H1 (cell line): ENCODE data around the gene ZMIZ1. TPM values are rescaled to one million over a fixed set of nuclear protein-coding genes. Genes with fewer than 3 reads are reported as not detected.

ENCODE experiments used
- CTCF ChIA-PET: fragments of 300-600 bp; sonication (Branson Sonifier 250); formaldehyde crosslinking; loops from one replicate; lab custom pipeline; 2021; ENCODE audit not compliant: partially characterized antibody; lab: Charles Lee
- POLR2A ChIA-PET: fragments of 300-600 bp; sonication (Branson Sonifier 250); formaldehyde crosslinking; loops from one replicate; lab custom pipeline; 2021; ENCODE audit warnings: inconsistent platforms; ENCODE audit not compliant: partially characterized antibody; lab: Charles Lee
- DNase-seq, 2 experiments: peaks; one replicate each; pipeline versions ENCODE4 v3.0.0 to v3.0.0-alpha.2; 2010 to 2022; ENCODE audit warnings: low spot score in 2 of 2, low read depth in 1 of 2, mixed read lengths in 1 of 2
- FAIRE-seq: peaks from 2 replicates; lab custom pipeline; 2011; peaks lifted over from hg19 to GRCh38; lab: Jason Lieb, UNC
- H2AFZ ChIP-seq: 2 replicates; pipeline ENCODE4 v1.8.1; 2012; ENCODE audit warnings: low read length, inconsistent platforms
- H2AK5ac ChIP-seq: 2 replicates; pipeline ENCODE4 v1.6.1; 2013; ENCODE audit warnings: low read depth, low read length
- H2BK120ac ChIP-seq: replicated peaks from 2 replicates; pipeline ENCODE3; 2013; ENCODE audit warnings: low read depth, low read length, inconsistent platforms
- H2BK12ac ChIP-seq: 2 replicates; pipeline ENCODE4 v1.6.1; 2013; ENCODE audit warnings: low read depth, low read length
- H2BK15ac ChIP-seq: 2 replicates; pipeline ENCODE4 v1.6.1; 2013; ENCODE audit warnings: low read length
- H2BK20ac ChIP-seq: 2 replicates; pipeline ENCODE4 v1.6.1; 2013; ENCODE audit warnings: low read length
- H2BK5ac ChIP-seq: 2 replicates; pipeline ENCODE4 v1.6.1; 2013; ENCODE audit warnings: low read depth, low read length
- H3K14ac ChIP-seq: 2 replicates; pipeline ENCODE4 v1.6.1; 2013; ENCODE audit warnings: inconsistent platforms; ENCODE audit not compliant: insufficient read length
- H3K18ac ChIP-seq: 2 replicates; pipeline ENCODE4 v1.6.1; 2013; ENCODE audit warnings: low read length; ENCODE audit errors: extremely low read depth
- H3K23ac ChIP-seq: 2 replicates; pipeline ENCODE4 v1.6.1; 2013; ENCODE audit warnings: inconsistent platforms; ENCODE audit not compliant: insufficient read length
- H3K23me2 ChIP-seq: 2 replicates; pipeline ENCODE4 v1.6.1; 2013; ENCODE audit warnings: low read depth, low read length
- H3K27ac ChIP-seq: 2 replicates; pipeline ENCODE4 v1.6.1; 2011; ENCODE audit warnings: low read depth, low read length, inconsistent platforms
- H3K27me3 ChIP-seq, 4 experiments: replicated peaks in 1 of 4; 1 replicate in 1 of 4; 2 replicates in 3 of 4; pipeline versions ENCODE4 v1.6.1 to v1.8.1; 2011 to 2013; ENCODE audit warnings: low read length in 3 of 4, mild to moderate bottlenecking in 3 of 4, inconsistent platforms in 2 of 4, mixed read lengths in 2 of 4, moderate library complexity in 1 of 4; ENCODE audit not compliant: control insufficient read depth in 3 of 4, insufficient read depth in 3 of 4; ENCODE audit errors: extremely low read depth in 1 of 4
- H3K36me3 ChIP-seq, 4 experiments: 2 replicates each; pipeline versions ENCODE4 v1.6.1 to v1.8.1; 2011 to 2013; ENCODE audit warnings: mild to moderate bottlenecking in 4 of 4, low read length in 3 of 4, moderate library complexity in 2 of 4, control low read depth in 1 of 4, inconsistent platforms in 1 of 4; ENCODE audit not compliant: insufficient read depth in 4 of 4, control insufficient read depth in 2 of 4
- H3K4ac ChIP-seq: replicated peaks from 2 replicates; pipeline ENCODE3; 2013; ENCODE audit warnings: low read length, low read depth, mixed read lengths, inconsistent platforms; ENCODE audit not compliant: insufficient read length
- H3K4me1 ChIP-seq, 4 experiments: replicated peaks in 1 of 4; 1 replicate in 1 of 4; 2 replicates in 3 of 4; pipeline versions ENCODE4 v1.6.1 to v1.8.1; 2011 to 2013; ENCODE audit warnings: low read length in 3 of 4, inconsistent platforms in 2 of 4, mixed read lengths in 1 of 4; ENCODE audit not compliant: insufficient read depth in 4 of 4, control insufficient read depth in 3 of 4
- H3K4me2 ChIP-seq, 2 experiments: 2 replicates each; pipeline versions ENCODE4 v1.6.1 to v1.8.1; 2011 to 2013; ENCODE audit warnings: low read depth in 2 of 2, low read length in 2 of 2, control low read depth in 1 of 2, inconsistent platforms in 1 of 2, mild to moderate bottlenecking in 1 of 2; ENCODE audit not compliant: insufficient read depth in 1 of 2
- H3K4me3 ChIP-seq, 4 experiments: fragments of 200-600, 300-600 bp in 1 of 4; sonication (generic), shearing (Covaris generic), sonication (Bioruptor Twin) in 1 of 4; 2 replicates each; pipeline versions ENCODE4 v1.5.1 to v1.8.1; 2011 to 2016; ENCODE audit warnings: low read length in 4 of 4, low read depth in 3 of 4, control low read depth in 2 of 4, inconsistent platforms in 2 of 4, mild to moderate bottlenecking in 2 of 4, mixed read lengths in 1 of 4, moderate library complexity in 1 of 4; ENCODE audit not compliant: insufficient read depth in 2 of 4; ENCODE audit errors: extremely low read depth in 1 of 4
- H3K56ac ChIP-seq: replicated peaks from 2 replicates; pipeline ENCODE3; 2013; ENCODE audit warnings: low read depth, mild to moderate bottlenecking, mixed read lengths, low read length, inconsistent platforms; ENCODE audit not compliant: insufficient read length
- H3K79me1 ChIP-seq: 2 replicates; pipeline ENCODE4 v1.6.1; 2013; ENCODE audit warnings: low read depth, low read length, control low read depth
- H3K79me2 ChIP-seq, 2 experiments: 2 replicates each; pipeline versions ENCODE4 v1.6.1 to v1.8.1; 2012 to 2013; ENCODE audit warnings: low read length in 2 of 2, mild to moderate bottlenecking in 2 of 2, inconsistent platforms in 1 of 2; ENCODE audit not compliant: insufficient read depth in 2 of 2, control insufficient read depth in 1 of 2
- H3K9ac ChIP-seq, 4 experiments: replicated peaks in 1 of 4; 1 replicate in 1 of 4; 2 replicates in 3 of 4; pipeline versions ENCODE4 v1.6.1 to v1.8.1; 2011 to 2013; ENCODE audit warnings: low read depth in 3 of 4, low read length in 3 of 4, control low read depth in 2 of 4, mild to moderate bottlenecking in 2 of 4, moderate library complexity in 2 of 4, inconsistent platforms in 1 of 4; ENCODE audit errors: extremely low read depth in 1 of 4
- H3K9me3 ChIP-seq, 2 experiments: 2 replicates each; pipeline versions ENCODE4 v1.6.1 to v1.8.1; 2012 to 2013; ENCODE audit warnings: mild to moderate bottlenecking in 2 of 2, moderate library complexity in 2 of 2, control low read depth in 1 of 2, inconsistent platforms in 1 of 2, low read depth in 1 of 2, low read length in 1 of 2, mixed read lengths in 1 of 2; ENCODE audit not compliant: insufficient read depth in 2 of 2
- H4K20me1 ChIP-seq, 2 experiments: replicated peaks in 1 of 2; 2 replicates each; pipeline versions ENCODE3 to v1.8.1; 2011 to 2013; ENCODE audit warnings: inconsistent platforms in 2 of 2, low read length in 2 of 2, mild to moderate bottlenecking in 1 of 2; ENCODE audit not compliant: insufficient read depth in 2 of 2, control insufficient read depth in 1 of 2
- H4K5ac ChIP-seq: 2 replicates; pipeline ENCODE4 v1.6.1; 2013; ENCODE audit warnings: low read length, low read depth, mixed read lengths, inconsistent platforms; ENCODE audit not compliant: insufficient read length
- H4K8ac ChIP-seq: 2 replicates; pipeline ENCODE4 v1.8.0; 2013; ENCODE audit warnings: mild to moderate bottlenecking, moderate library complexity, low read length, inconsistent platforms; ENCODE audit not compliant: insufficient read depth; ENCODE audit errors: extremely low read depth
- H4K91ac ChIP-seq: replicated peaks from 2 replicates; pipeline ENCODE3; 2013; ENCODE audit warnings: low read length, mixed read lengths, inconsistent platforms; ENCODE audit not compliant: insufficient read length
- ASH2L ChIP-seq: fragments of 200-600, 300-600 bp; sonication (generic); IDR thresholded peaks from one replicate; pipeline ENCODE4 v1.7.1; 2017; ENCODE audit warnings: low read length
- BACH1 ChIP-seq: IDR thresholded peaks from 2 replicates; pipeline ENCODE4 v1.6.1; 2012; ENCODE audit warnings: low read length, improper control_type of control experiment
- CEBPB ChIP-seq: IDR thresholded peaks from 2 replicates; pipeline ENCODE4 v1.6.1; 2012; ENCODE audit warnings: low read depth, low read length
- CREB1 ChIP-seq: IDR thresholded peaks from 2 replicates; pipeline ENCODE4 v1.6.1; 2012; ENCODE audit warnings: inconsistent platforms
- CTBP2 ChIP-seq: IDR thresholded peaks from 2 replicates; pipeline ENCODE4 v1.7.0; 2011; ENCODE audit warnings: borderline replicate concordance, mild to moderate bottlenecking, moderate library complexity, mixed read lengths, low read length; ENCODE audit not compliant: insufficient read depth, insufficient read length
- HDAC2 ChIP-seq, 2 experiments: fragments of 300-600 bp in 1 of 2; sonication (generic) in 1 of 2; IDR thresholded peaks; 2 replicates each; pipeline ENCODE4 v1.6.1; 2011 to 2012; ENCODE audit warnings: low read depth in 2 of 2, low read length in 2 of 2, mild to moderate bottlenecking in 2 of 2, moderate library complexity in 2 of 2, borderline replicate concordance in 1 of 2, inconsistent platforms in 1 of 2
- MAFK ChIP-seq: IDR thresholded peaks from 2 replicates; pipeline ENCODE4 v1.6.1; 2012; ENCODE audit warnings: low read depth, mild to moderate bottlenecking, improper control_type of control experiment, low read length
- NRF1 ChIP-seq: IDR thresholded peaks from 2 replicates; pipeline ENCODE4 v1.6.1; 2011; ENCODE audit warnings: mild to moderate bottlenecking, low read depth, low read length, improper control_type of control experiment
- PHF8 ChIP-seq: fragments of 200-600 bp; sonication (generic); conservative IDR thresholded peaks from 2 replicates; pipeline ENCODE4 v1.7.1; 2012; ENCODE audit warnings: low read depth, mild to moderate bottlenecking, inconsistent platforms, low read length, moderate library complexity
- RNF2 ChIP-seq: fragments of 200-900, 300-1000 bp; sonication (generic); IDR thresholded peaks from 2 replicates; pipeline ENCODE4 v1.7.1; 2016; ENCODE audit warnings: borderline replicate concordance, low read depth, mild to moderate bottlenecking, antibody characterized with exemption, low read length; ENCODE audit not compliant: poor library complexity, severe bottlenecking; ENCODE audit errors: missing control alignments
- SAP30 ChIP-seq: fragments of 300-600 bp; sonication (generic); IDR thresholded peaks from 2 replicates; pipeline ENCODE4 v1.7.1; 2012; ENCODE audit warnings: low read length, moderate library complexity, mild to moderate bottlenecking, inconsistent platforms; ENCODE audit not compliant: insufficient read depth, insufficient replicate concordance
- SP1 ChIP-seq: IDR thresholded peaks from 2 replicates; pipeline ENCODE4 v1.6.1; 2011; ENCODE audit warnings: low read depth, low read length
- SP4 ChIP-seq: IDR thresholded peaks from 2 replicates; pipeline ENCODE4 v1.6.1; 2012; ENCODE audit warnings: low read length, inconsistent platforms
- SUZ12 ChIP-seq: fragments of 200-600 bp; sonication (generic); IDR thresholded peaks from 2 replicates; pipeline ENCODE4 v1.6.1; 2012; ENCODE audit warnings: mild to moderate bottlenecking, inconsistent platforms, low read length, moderate library complexity, mixed read lengths
- WGBS, 2 experiments: shearing (Covaris generic) in 1 of 2; methylation state at CpG; one replicate each; pipeline versions ENCODE4 v1.1.6 to v1.1.7; 2013 to 2015; ENCODE audit warnings: low lambda C conversion rate in 2 of 2, mixed read lengths in 2 of 2, inconsistent platforms in 1 of 2, low coverage in 1 of 2, missing lambda C conversion rate in 1 of 2; ENCODE audit not compliant: insufficient replicate concordance in 2 of 2, insufficient coverage in 1 of 2, insufficient read length in 1 of 2; ENCODE audit errors: extremely low coverage in 1 of 2, missing lambda C conversion rate in 1 of 2; 5-methylcytosine and 5-hydroxymethylcytosine counted together
- polyA plus RNA-seq, 7 experiments: library from polyadenylated mRNA; depleted of rRNA in 3 of 7; stranded (reverse) in 5 of 7; unstranded in 2 of 7; fragments of >200 nt in 5 of 7; fragments of 200-250 nt in 2 of 7; gene quantifications; 1 replicate in 5 of 7; 2 replicates in 1 of 7; 4 replicates in 1 of 7; pipeline versions ENCODE4 v1.2.1 to v1.2.3, GENCODE V29; 2011 to 2013; ENCODE audit warnings: missing spikeins in 2 of 7, mixed read lengths in 2 of 7
- total RNA-seq: library from RNA; stranded (reverse); fragmentation: NEBNext Ultra II Directional; extraction: Animal tissue kit (Norgen Biotek cat#: 25700); gene quantifications from 2 replicates; pipeline ENCODE4 v1.2.1, GENCODE V29; 2021

ZMIZ1 gene
- total and polyA plus RNA-seq, 2 of the 8 experiments (the other 6 are each of a cell fraction or from before 2014, with no cell fraction given): 8.1 to 28.0 TPM

DNA sequence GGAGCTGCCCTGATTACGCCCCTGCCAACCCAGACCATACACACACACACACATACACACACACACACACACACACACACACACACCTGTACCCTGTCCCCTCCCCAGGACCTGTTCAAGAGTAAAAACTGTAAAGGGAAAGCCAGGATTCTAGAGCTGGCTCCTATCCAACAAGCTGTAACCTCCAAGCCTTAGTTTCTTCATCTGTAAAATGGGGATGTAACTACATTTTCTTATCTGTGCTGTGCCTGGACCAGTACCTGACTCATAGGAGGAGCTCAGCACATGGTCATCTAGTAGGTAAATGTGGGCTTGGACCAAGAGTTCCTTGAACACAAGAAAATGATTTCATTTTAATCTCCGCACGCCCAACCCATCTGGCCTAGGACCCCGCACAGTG lies 128.8 kb downstream of the ZMIZ1 start:
- H3K36me3 ChIP-seq: 0 out of 8 replicates have a peak, but pooled peaks cover 0 to 3% (median 0%) of the 10 kb centered on the region in 4 experiments
- FAIRE-seq: no peak
- H4K8ac ChIP-seq: no peak overlapping the region
- H2BK15ac ChIP-seq: no peak overlapping the region
- no peaks in the 10 kb centered on the region for H3K23me2 ChIP-seq
- ChIA-PET CTCF (interaction anchor here (0.6 to 14.8 kb wide), 39 partner anchors 10 to 1170 kb away, joined by 3 to 396 read pairs (median 3); no protein-coding TSS in a partner anchor), POLR2A (no interaction called here)
- H4K20me1 ChIP-seq: peaks cover 4 to 12% of the 10 kb centered on the region in 2 experiments
- H2BK120ac ChIP-seq: no peak overlapping the region
- H3K4me2 ChIP-seq: no peak overlapping the region
- H3K79me2 ChIP-seq: no peaks in the 10 kb centered on the region; a peak in 1 of 4 replicates
- 0 out of 7 replicates have a peak overlapping the region, but pooled peaks of 1 of the 4 experiments have one; percentile 26 for H3K9ac ChIP-seq
- peaks cover 0 to 14% (median 5%) of the 10 kb centered on the region in 4 experiments; a peak in 5 of 7 replicates for H3K4me1 ChIP-seq
- no peak overlapping the region for H2AK5ac ChIP-seq
- H2BK20ac ChIP-seq: no peak overlapping the region
- no peaks in the 10 kb centered on the region for H3K27me3 ChIP-seq
- H3K4ac ChIP-seq: no peak overlapping the region
- no peak overlapping the region for H3K56ac ChIP-seq
- H2AFZ ChIP-seq: no peak overlapping the region
- H3K4me3 ChIP-seq: no peak overlapping the region
- H4K91ac ChIP-seq: no peak overlapping the region
- H3K18ac ChIP-seq: no peak overlapping the region
- no peaks in the 10 kb centered on the region for H3K9me3 ChIP-seq
- H3K23ac ChIP-seq: no peak overlapping the region
- WGBS, 2 experiments: 91% methylated on average over 4 of the region's 4 CpGs; no CpG with 5 or more reads in 1 of the 2 experiments
- no peak overlapping the region for H2BK5ac ChIP-seq
- H3K14ac ChIP-seq: no peak overlapping the region
- no peaks in the 10 kb centered on the region; the same call in 1 of the 2 replicates for H3K79me1 ChIP-seq
- no peak overlapping the region for H4K5ac ChIP-seq
- no peak overlapping the region for H3K27ac ChIP-seq
- H2BK12ac ChIP-seq: no peak overlapping the region
- no peak for DNase-seq
- TF ChIP-seq NRF1 (no peak), SUZ12 (no peak), BACH1 (no peak), HDAC2 (IDR thresholded peaks at IDR 0.05; ENCODE audit: borderline replicate concordance in 1 of 2, low read depth in 2 of 2, low read length in 2 of 2) (no peak), RNF2 (no peak), SAP30 (no peak), SP4 (no peak), PHF8 (no peak), CEBPB (no peak), CREB1 (no peak), CTBP2 (no peak), MAFK (no peak), ASH2L (no peak), SP1 (no peak)
